Small intestine (tissue), 7 donors: ENCODE data around the gene ARHGAP8. TPM values are rescaled to one million over a fixed set of nuclear protein-coding genes. Genes with fewer than 3 reads are reported as not detected.
A peak's percentile ranks its signal among the peaks of the same experiment; 100 is the strongest.

Experiments used
- DNase-seq, 2 donors: peaks; one replicate each; pipeline versions ENCODE4 v3.0.0 to v3.0.0-alpha.2; 2013
- FAIRE-seq: peaks from 2 replicates; lab custom pipeline; 2012; peaks lifted over from hg19 to GRCh38; lab: Jason Lieb, UNC
- H3K27ac ChIP-seq, 3 donors: one replicate each; pipeline ENCODE4 v1.5.1; 2013; ENCODE audit warnings: low read length in 2 of 3, mild to moderate bottlenecking in 2 of 3, control low read depth in 1 of 3, inconsistent platforms in 1 of 3, low read depth in 1 of 3, moderate library complexity in 1 of 3
- H3K27me3 ChIP-seq, 3 donors: one replicate each; pipeline ENCODE4 v1.6.1; 2013; ENCODE audit warnings: low read length in 3 of 3, inconsistent platforms in 1 of 3; ENCODE audit not compliant: control insufficient read depth in 3 of 3, insufficient read depth in 3 of 3
- H3K36me3 ChIP-seq, 3 donors: one replicate each; pipeline ENCODE4 v1.6.1; 2013; ENCODE audit warnings: low read length in 3 of 3, inconsistent platforms in 1 of 3, low read depth in 1 of 3, mild to moderate bottlenecking in 1 of 3, moderate library complexity in 1 of 3; ENCODE audit not compliant: control insufficient read depth in 3 of 3, insufficient read depth in 2 of 3
- H3K4me1 ChIP-seq, 3 donors: one replicate each; pipeline ENCODE4 v1.6.1; 2013; ENCODE audit warnings: low read length in 2 of 3, inconsistent platforms in 1 of 3, low read depth in 1 of 3, mild to moderate bottlenecking in 1 of 3, moderate library complexity in 1 of 3; ENCODE audit not compliant: control insufficient read depth in 3 of 3, insufficient read depth in 2 of 3
- H3K4me3 ChIP-seq, 3 donors: one replicate each; pipeline ENCODE4 v1.5.1; 2013; ENCODE audit warnings: low read length in 3 of 3, control low read depth in 1 of 3, inconsistent platforms in 1 of 3, low read depth in 1 of 3, mild to moderate bottlenecking in 1 of 3, moderate library complexity in 1 of 3
- H3K9me3 ChIP-seq, 2 donors: one replicate each; pipeline ENCODE4 v1.6.1; 2013; ENCODE audit warnings: low read depth in 1 of 2, low read length in 1 of 2; ENCODE audit not compliant: control insufficient read depth in 2 of 2, insufficient read depth in 1 of 2
- WGBS, 3 donors: extraction: QIAGEN DNeasy Blood & Tissue Kit; methylation state at CpG; one replicate each; pipeline ENCODE4 v1.1.7; 2013; 5-methylcytosine and 5-hydroxymethylcytosine counted together
- polyA plus RNA-seq, 4 donors: library from polyadenylated mRNA; stranded (reverse) in 3 of 4; unstranded in 1 of 4; fragments of 200-250 nt in 3 of 4; fragments of 120-200 nt in 1 of 4; gene quantifications; one replicate each; pipeline versions ENCODE4 v1.2.1 to v1.2.3, GENCODE V29; 2013
- donor health status: healthy with polysubstance abuse.
- donor health status: control.
- donor health status: control.
- donor health status: Bipolar disorder and iron deficiency.
- donor health status: healthy.

Gene ARHGAP8
- polyA plus RNA-seq, 4 donors = 1.6 to 20.3 (median 9.3) TPM

DNA sequence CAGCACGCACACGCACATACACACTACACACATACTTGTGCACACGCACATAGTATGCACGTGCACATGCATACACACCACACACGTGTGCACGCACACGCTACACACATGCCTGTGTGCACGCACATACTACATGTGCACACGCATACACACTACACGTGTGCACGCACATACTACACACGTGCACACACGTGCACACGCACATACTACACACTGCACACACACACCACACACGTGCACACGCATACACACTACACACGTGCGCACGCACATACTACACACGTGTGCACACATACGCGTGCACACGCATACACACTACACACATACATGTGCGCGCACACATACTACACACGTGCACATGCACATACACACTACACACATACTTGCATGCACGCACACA is 19.7 kb upstream of the ARHGAP8 start:
- Histone ChIP-seq H3K9me3 (no peaks in the 10 kb centered on the region), H3K4me3 (no peak overlapping the region), H3K36me3 (peaks cover 0 to 55% (median 3%) of the 10 kb centered on the region in 3 donors), H3K27me3 (no peaks in the 10 kb centered on the region), H3K4me1 (peaks cover 0 to 29% (median 0%) of the 10 kb centered on the region in 3 donors), H3K27ac (no peak overlapping the region)
- DNase-seq (no peak), FAIRE-seq (no peak)
- WGBS, 3 donors = 92% methylated on average over 27 of the region's 27 CpGs

DNA sequence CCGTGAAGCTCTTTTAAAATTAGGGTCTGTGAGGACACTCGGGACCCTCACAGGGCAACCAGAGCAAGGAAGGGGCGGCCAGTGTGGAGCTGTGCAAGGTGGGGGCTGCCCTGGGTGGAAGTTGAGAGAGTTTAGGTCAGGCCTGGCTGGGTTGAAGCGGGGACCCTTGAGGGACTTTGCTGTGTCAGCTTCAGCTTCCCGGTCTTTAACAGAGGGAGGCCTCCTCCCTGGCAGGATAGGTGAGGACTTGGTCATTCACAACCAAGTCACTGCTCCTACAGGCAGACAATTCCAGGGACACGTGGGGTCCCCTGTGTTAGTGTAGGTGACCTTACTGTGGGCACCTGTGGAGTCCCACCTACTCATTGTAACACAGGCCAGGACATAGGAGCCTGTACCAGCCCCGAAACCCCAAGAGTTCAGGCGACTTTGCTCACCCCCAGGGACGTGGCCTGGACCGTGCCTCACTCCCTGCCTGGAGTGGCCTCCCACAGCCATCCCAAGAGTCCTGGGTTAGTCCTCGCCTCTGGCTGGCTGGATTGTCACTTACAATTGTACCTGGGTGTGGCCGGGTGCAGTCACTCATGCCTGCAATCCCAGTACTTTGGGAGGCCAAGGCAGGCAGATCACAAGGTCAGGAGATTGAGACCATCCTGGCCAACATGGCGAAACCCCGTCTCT is 18.8 kb upstream of the ARHGAP8 start:
- 63 to 82% (median 76%) methylated on average over 14 of the region's 14 CpGs for WGBS, 3 donors

DNA sequence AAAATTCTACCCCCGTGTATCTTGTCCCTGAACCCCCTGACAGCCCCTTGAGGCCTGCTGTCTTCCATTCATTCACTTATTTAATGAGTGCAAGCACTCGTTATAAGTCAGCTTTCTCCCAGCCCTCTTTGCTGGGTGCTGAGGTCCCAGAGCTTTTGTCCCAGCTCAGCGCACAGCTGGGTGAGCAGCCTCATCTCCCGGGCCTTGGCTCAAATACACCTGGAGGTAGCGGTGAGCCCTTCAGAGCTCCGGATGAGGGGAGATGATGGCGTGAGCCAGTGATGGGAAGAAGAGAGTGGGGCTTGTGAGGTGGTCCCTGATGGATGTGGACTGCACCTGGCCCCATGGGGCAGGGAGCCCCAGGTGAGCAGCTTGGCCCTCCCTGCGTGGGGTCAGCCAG is 18.1 kb upstream of the ARHGAP8 start:
- no peaks in the 10 kb centered on the region for H3K9me3 ChIP-seq
- peaks cover 0 to 25% (median 0%) of the 10 kb centered on the region in 3 donors for H3K4me1 ChIP-seq
- H3K27ac ChIP-seq = no peak overlapping the region
- no peak for DNase-seq
- no peak overlapping the region for H3K4me3 ChIP-seq
- 71 to 78% (median 73%) methylated on average over 8 of the region's 8 CpGs for WGBS, 3 donors
- H3K36me3 ChIP-seq = peaks cover 0 to 42% (median 2%) of the 10 kb centered on the region in 3 donors
- H3K27me3 ChIP-seq = no peaks in the 10 kb centered on the region
- FAIRE-seq = no peak

More for the DNA sequence above, 18.8 kb upstream of the ARHGAP8 start:
- peaks cover 0 to 30% (median 0%) of the 10 kb centered on the region in 3 donors for H3K4me1 ChIP-seq
- H3K4me3 ChIP-seq = no peak overlapping the region
- H3K27ac ChIP-seq = no peak overlapping the region
- no peaks in the 10 kb centered on the region for H3K27me3 ChIP-seq
- H3K9me3 ChIP-seq = no peaks in the 10 kb centered on the region
- peaks cover 0 to 46% (median 3%) of the 10 kb centered on the region in 3 donors for H3K36me3 ChIP-seq
- DNase-seq (no peak), FAIRE-seq (no peak)

DNA sequence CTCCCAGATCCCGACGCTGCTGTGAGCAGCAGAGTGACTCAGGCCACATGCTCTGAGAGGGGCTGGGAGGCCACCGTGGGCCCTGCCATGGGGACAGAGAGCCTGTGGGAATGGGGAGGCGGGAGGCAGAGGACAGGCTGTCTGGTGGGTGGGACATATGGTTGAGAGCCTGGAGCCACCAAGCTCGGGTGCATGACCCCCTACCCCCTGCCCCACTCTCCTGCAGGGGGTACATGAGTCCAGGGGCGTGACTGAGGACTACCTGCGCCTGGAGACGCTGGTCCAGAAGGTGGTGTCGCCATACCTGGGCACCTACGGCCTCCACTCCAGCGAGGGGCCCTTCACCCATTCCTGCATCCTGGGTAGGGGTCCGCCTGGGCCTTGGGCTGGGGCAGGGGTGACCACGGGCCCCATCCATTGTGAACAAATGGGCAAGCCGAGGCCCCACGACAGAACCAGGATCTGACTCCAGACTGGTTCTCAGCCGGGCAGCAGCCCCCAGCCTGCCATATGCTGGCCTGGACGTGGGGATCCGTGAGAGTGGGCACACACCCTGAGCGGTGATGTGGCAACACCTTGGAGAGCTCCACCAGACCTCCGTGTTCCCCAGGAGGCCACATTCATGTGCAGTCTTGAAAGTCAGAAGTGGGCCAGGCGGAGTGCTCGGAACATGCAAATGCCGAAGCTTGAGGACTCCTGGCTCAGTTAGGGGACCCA is 17.4 kb upstream of the ARHGAP8 start:
- no peak for FAIRE-seq
- H3K4me1 ChIP-seq = peaks cover 0 to 20% (median 0%) of the 10 kb centered on the region in 3 donors
- WGBS, 3 donors = 83 to 84% (median 83%) methylated on average over 19 to 23 of the region's 23 CpGs

DNA sequence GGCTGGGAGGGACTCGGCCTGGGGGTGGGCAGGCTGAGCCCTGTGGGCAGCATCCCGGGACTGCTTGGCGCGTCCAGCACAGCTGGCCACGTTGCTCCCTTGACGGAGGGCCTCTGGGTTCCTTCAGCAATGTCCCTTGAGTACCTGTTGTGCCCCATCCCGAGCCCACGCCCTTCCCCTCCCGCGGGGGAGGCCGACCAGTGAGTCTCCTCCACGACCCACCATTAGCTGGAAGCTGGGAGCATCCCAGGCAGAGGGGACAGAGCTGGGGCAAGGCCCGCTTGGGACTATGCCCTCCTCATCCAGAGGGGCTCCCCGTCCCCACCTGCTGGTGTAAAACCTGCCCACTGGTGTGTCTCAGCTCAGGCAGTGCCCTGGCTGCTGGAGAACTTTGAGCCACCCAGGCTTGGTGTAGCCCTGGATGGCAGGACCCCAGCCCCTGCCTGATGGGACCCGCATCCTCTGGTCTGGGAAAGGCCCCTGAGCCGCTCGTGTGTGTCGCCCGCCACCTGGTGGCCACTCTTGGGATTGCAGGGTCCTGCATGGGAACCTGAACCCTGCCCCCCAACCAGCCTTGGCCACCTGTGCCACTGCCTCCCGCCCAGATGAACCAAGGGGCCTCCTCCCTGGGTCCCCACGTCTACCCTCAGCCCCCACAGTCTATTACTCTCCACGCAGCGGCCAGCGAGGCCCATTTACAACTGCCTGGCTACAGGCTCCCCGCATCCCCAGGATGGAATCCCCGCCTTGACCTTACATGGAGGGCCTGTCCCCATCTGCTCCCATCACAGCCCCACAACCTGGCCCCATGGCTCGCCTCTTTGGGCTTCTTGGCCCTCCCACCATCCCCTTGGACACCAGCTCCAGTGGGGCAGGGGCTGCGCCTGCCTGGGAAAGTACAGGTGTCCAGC is 16.6 kb upstream of the ARHGAP8 start:
- H3K27me3 ChIP-seq = no peaks in the 10 kb centered on the region
- H3K4me3 ChIP-seq = no peak overlapping the region
- DNase-seq = peak; percentile 56 to 84
- H3K4me1 ChIP-seq = peaks cover 0 to 18% (median 0%) of the 10 kb centered on the region in 3 donors
- no peak overlapping the region for H3K27ac ChIP-seq
- FAIRE-seq = no peak
- WGBS, 3 donors = 33 to 38% (median 37%) methylated on average over 25 to 28 of the region's 28 CpGs
- peaks cover 0 to 27% (median 0%) of the 10 kb centered on the region in 3 donors for H3K36me3 ChIP-seq
- H3K9me3 ChIP-seq = no peaks in the 10 kb centered on the region

More for the DNA sequence above, 17.4 kb upstream of the ARHGAP8 start:
- H3K27ac ChIP-seq = no peak overlapping the region
- peaks cover 0 to 35% (median 0%) of the 10 kb centered on the region in 3 donors for H3K36me3 ChIP-seq
- H3K9me3 ChIP-seq = no peaks in the 10 kb centered on the region
- DNase-seq = no peak
- no peaks in the 10 kb centered on the region for H3K27me3 ChIP-seq
- H3K4me3 ChIP-seq = no peak overlapping the region

DNA sequence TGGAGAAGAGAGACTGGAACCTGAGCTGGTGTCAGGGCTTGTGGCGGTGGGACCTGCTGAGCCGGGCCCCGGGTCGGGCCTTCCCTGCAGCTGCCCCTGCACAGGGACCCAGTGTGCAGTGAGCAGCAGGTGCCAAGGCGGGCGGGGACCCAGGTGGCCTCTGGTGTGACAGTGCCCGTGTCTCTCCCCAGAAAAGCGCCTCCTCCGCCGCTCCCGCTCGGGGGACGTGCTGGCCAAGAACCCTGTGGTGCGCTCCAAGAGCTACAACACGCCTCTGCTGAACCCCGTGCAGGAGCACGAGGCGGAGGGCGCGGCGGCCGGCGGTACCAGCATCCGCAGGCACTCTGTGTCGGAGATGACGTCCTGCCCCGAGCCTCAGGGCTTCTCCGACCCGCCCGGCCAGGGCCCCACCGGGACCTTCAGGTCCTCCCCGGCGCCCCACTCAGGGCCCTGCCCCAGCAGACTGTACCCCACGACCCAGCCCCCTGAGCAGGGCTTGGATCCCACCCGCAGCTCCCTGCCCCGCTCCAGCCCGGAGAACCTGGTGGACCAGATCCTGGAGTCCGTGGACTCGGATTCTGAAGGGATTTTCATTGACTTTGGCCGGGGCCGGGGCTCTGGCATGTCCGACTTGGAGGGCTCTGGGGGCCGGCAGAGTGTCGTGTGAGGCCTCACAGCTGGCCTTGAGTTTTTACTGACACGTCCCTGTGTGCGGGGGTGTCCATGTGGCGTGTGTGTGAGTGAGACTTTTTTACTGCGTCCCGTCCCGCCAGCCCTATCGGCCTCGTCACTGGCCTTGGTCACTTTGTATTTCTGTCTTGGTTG is 15.6 kb upstream of the ARHGAP8 start:
- WGBS, 3 donors = 29 to 74% (median 52%) methylated on average over 50 to 52 of the region's 52 CpGs
- Histone ChIP-seq H3K36me3 (peaks cover 0 to 18% (median 0%) of the 10 kb centered on the region in 3 donors), H3K27me3 (no peaks in the 10 kb centered on the region), H3K9me3 (no peaks in the 10 kb centered on the region), H3K4me1 (peaks cover 0 to 18% (median 0%) of the 10 kb centered on the region in 3 donors), H3K4me3 (no peak overlapping the region), H3K27ac (no peak overlapping the region)
- FAIRE-seq (no peak), DNase-seq (no peak)

DNA sequence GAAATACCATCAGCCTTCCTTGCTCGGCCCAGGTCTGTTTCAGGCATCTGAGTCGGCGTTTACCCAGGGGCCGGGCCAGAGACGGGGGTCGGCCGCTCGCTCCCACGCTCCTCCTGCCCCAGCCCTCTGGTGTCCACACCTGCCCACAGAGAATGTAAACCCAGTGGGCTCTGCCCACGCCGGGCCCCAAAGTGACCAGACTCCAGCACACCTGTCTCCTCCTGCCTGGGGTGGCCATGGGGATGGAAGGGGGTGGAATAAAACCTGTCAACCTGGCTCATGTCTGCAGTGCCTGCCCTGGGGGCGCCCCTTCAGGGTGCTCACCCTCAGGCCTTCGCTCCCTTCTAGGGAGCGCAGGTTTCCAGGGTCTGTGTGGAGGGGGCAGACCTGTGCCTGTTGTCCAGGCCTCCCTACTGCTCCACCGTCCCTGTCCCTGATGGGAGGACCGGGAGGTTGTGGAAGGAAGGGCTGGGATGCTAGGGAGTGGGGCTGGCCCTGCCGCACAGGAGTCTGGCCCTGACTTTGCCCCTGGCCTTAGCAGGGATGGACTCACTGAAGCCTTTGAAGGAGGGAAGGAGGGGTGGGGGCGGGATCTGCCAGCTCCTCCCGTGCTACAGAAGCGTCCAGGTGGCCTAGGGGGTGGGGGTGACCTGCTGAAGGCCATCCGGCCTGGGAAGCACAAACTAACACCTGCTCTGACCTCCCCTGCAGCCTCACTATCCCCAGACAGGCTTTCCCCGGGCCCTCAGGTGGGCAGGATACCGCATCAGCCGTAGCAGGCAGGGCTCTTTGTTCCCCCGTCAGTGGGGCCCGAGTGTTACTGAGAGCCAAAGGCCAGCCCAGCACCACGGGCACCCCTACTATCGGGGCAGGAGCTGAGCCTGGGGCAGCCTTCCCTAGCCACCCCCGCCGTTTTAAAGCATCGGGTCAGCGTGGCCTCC is 14.7 kb upstream of the ARHGAP8 start:
- Histone ChIP-seq H3K4me3 (no peak overlapping the region), H3K27me3 (no peaks in the 10 kb centered on the region), H3K9me3 (no peaks in the 10 kb centered on the region), H3K4me1 (peaks cover 0 to 18% (median 0%) of the 10 kb centered on the region in 3 donors), H3K27ac (no peak overlapping the region), H3K36me3 (peaks cover 0 to 9% (median 0%) of the 10 kb centered on the region in 3 donors)
- peak in 1 of 2 donors; percentile 61 for DNase-seq
- WGBS, 3 donors = 33 to 59% (median 57%) methylated on average over 28 to 32 of the region's 32 CpGs
- FAIRE-seq = no peak
